WTC11 (cell line): ENCODE measurements around the gene SMC5.

Experiments used
- ATF1 ChIP-seq: sonication (generic); formaldehyde crosslinking; IDR thresholded peaks from 2 replicates; pipeline ENCODE4 v1.8.1; 2023; ENCODE audit warnings: mild to moderate bottlenecking, moderate library complexity, missing genetic modification reagents
- CTCF ChIP-seq: fragments of 200-600 bp; IDR thresholded peaks from 2 replicates; pipeline ENCODE4 v1.8.0; 2022; ENCODE audit warnings: antibody characterized with exemption
- FOXJ3 ChIP-seq: sonication (generic); formaldehyde crosslinking; IDR thresholded peaks from 2 replicates; pipeline ENCODE4 v1.9.0; 2021; ENCODE audit warnings: missing genetic modification reagents, mild to moderate bottlenecking, borderline replicate concordance
- NFYB ChIP-seq: sonication (generic); formaldehyde crosslinking; conservative IDR thresholded peaks from 2 replicates; pipeline ENCODE4 v1.8.0; 2022; ENCODE audit warnings: low read depth, missing genetic modification reagents
- PRRX2 ChIP-seq: fragments of 250-450 bp; sonication (Bioruptor Pico); IDR thresholded peaks from 2 replicates; pipeline ENCODE4 v1.8.0; 2021; ENCODE audit warnings: mild to moderate bottlenecking
- USF2 ChIP-seq: sonication (generic); formaldehyde crosslinking; IDR thresholded peaks from 2 replicates; pipeline ENCODE4 v1.8.1; 2023; ENCODE audit warnings: mild to moderate bottlenecking, missing genetic modification reagents, moderate library complexity
- TF ChIP-seq, protein P1 (sequence below): sonication (generic); formaldehyde crosslinking; IDR thresholded peaks from 2 replicates; pipeline ENCODE4 v1.8.1; 2022; ENCODE audit warnings: missing genetic modification reagents, borderline replicate concordance

DNA sequence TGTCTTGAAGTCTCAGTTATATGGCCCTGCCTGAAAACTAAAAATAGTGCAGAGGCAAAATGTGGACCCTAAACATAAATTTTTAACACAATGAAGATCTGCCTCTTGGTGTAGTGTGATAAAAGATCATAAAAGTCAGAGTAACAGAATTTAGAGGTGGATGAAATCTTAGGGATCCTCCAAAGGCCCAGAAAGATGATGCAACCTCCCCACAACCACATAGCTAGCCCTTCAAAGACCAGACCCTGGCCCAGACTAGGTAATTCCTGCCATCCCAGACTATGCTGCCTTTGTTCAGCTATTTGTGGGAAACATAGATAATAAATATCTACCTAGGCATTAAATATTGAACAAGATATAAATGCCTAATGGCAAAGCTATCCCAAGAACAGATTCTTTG, 140.4 kb downstream of the SMC5 start:
- TF ChIP-seq ATF1 (CRISPR knock-in tag) = no peak
- no peak for TF ChIP-seq NFYB (CRISPR knock-in tag)
- no peak for TF ChIP-seq CTCF
- TF ChIP-seq FOXJ3 (CRISPR knock-in tag) = no peak
- no peak for TF ChIP-seq PRRX2 (CRISPR knock-in tag)
- TF ChIP-seq, protein P1, sequence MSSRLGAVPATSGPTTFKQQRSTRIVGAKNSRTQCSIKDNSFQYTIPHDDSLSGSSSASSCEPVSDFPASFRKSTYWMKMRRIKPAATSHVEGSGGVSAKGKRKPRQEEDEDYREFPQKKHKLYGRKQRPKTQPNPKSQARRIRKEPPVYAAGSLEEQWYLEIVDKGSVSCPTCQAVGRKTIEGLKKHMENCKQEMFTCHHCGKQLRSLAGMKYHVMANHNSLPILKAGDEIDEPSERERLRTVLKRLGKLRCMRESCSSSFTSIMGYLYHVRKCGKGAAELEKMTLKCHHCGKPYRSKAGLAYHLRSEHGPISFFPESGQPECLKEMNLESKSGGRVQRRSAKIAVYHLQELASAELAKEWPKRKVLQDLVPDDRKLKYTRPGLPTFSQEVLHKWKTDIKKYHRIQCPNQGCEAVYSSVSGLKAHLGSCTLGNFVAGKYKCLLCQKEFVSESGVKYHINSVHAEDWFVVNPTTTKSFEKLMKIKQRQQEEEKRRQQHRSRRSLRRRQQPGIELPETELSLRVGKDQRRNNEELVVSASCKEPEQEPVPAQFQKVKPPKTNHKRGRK (CRISPR knock-in tag) = no peak
- TF ChIP-seq USF2 (CRISPR knock-in tag) = no peak
